IPS-18c (cell line): ENCODE results near the gene CROCC2.

Experiments used
- H3K4me3 ChIP-seq: 2 replicates; pipeline ENCODE4 v1.7.0; 2013; ENCODE audit warnings: low read depth, mild to moderate bottlenecking, low read length, moderate library complexity; ENCODE audit not compliant: insufficient read depth
- H3K9me3 ChIP-seq: one replicate; pipeline ENCODE4 v1.6.1; 2013; ENCODE audit warnings: mild to moderate bottlenecking, low read length, moderate library complexity; ENCODE audit not compliant: control insufficient read depth, insufficient read depth

The CROCC2 gene

DNA sequence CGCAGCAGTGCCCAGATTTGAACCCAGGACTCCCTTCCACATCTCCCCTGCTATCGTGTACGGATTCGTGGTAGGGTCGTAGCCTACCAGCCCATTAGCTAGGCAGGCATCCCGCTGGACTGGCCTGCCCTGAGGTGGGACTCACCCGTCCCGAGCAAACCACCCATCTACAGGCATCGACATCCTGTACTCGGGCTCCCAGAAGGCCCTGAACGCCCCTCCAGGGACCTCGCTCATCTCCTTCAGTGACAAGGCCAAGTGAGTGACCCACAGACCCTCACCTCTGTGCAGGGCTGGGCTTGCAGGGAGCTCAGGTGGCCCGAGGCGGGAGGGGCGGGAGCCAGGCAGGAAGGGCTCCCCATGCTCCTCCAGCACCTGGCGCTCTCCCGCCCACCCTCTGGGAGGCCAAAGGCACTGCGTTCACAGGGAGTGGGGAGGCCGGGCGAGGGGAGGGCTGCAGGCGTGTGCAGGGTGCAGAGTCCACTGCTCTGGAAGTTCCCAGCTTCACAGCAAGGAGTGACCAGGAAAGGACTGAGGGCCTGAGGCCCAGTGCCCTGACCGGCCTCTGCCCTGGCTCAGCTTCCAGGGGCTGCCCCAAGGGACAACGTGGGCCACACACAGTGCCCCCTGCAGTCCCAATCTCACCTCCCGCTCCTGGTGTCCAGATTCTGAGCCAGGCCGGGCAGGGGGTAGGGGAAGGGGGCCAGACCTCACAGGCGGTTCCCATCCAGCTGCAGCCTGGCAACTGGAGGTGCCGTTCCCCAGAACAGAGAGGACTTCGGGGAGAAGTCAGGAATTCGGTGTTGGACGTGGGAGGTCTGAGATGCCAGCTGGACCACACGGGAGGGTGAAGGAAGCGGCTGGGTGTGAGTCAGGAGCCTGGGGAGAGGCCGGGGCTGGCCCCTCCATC, 32.1 kb upstream of the CROCC2 start:
- H3K9me3 ChIP-seq = no peaks in the 10 kb centered on the region
- no peak overlapping the region for H3K4me3 ChIP-seq

DNA sequence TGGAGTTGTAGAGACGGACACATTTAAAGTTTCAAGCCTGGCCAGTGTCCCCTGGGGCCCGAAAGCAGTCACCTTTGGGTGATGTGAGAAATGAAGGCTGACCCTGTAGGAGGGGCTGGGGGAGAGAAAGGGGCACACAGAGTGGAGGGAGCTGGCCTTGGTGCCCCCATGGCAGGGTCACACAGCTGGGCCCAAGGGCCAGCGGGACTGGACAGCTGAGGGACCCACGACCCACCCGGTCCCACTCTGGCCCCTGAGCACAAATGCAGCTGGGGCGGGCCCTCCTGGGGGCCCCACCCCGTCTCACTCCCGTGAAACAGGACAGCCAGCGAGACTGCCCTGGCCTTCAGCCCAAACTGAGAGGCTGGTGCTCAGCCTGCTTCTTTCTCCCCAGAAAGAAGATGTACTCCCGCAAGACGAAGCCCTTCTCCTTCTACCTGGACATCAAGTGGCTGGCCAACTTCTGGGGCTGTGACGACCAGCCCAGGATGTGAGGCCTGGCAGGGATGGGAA, 31.4 kb upstream of the CROCC2 start:
- no peaks in the 10 kb centered on the region for H3K9me3 ChIP-seq
- H3K4me3 ChIP-seq = no peak overlapping the region

DNA sequence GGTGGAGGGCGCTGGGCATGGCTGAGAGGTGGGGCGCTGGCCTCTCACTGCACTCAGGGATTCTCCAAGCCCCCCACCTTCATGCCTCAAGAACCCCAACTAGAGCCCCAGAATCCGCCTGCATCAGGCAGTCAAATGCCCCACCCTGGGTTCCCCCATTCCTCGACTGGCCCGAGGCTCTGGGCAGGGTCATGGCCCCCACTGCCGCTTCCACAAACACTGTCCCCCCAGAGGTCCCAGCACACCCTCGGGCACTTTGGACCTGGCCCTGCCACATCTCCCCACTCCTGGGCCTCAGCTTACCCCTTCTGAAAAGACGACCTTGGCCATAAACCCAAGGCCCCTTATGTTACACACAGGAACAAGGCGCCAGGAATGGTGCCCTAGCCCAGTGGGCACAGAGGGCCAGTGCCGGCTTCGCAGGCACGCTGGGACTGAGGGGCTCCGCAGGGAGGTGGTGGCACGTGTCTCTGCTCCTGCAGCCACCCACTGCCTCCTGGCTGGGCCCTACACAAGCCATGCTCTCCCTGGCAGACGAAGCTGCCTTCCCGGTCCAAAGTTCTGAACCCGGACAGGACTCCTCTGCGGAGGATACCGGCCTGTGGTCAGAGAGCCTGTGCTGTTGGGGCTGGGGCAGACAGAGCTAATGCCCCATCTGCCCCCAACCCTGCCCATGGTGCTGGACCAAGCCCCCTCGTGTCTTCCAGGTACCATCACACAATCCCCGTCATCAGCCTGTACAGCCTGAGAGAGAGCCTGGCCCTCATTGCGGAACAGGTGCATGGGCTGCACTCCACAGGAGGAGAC, 30.7 kb upstream of the CROCC2 start:
- Histone ChIP-seq H3K9me3 (no peaks in the 10 kb centered on the region), H3K4me3 (no peak overlapping the region)

DNA sequence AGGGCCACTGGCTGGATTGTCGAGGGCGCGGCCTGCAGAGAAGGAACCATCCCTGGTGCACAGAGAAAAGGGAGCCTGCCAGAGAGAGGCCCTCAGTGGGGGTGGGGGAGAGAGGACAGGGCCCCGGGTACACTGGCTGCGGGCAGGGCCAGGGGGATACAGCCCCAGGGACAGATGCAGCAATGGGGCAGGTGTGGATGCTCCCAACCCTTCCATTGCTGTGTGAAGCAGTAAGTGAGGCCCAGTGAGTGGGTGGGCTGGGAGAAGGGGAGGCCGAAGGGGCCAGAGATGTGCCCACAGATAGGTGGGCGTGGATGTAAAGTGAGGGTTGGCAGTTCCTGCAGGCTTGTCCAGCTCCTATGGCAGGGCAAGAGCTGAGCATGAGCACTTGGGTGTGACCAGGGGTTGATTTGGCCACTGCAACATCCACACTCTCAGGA, 30.1 kb upstream of the CROCC2 start:
- H3K9me3 ChIP-seq = no peaks in the 10 kb centered on the region
- H3K4me3 ChIP-seq = no peak overlapping the region

DNA sequence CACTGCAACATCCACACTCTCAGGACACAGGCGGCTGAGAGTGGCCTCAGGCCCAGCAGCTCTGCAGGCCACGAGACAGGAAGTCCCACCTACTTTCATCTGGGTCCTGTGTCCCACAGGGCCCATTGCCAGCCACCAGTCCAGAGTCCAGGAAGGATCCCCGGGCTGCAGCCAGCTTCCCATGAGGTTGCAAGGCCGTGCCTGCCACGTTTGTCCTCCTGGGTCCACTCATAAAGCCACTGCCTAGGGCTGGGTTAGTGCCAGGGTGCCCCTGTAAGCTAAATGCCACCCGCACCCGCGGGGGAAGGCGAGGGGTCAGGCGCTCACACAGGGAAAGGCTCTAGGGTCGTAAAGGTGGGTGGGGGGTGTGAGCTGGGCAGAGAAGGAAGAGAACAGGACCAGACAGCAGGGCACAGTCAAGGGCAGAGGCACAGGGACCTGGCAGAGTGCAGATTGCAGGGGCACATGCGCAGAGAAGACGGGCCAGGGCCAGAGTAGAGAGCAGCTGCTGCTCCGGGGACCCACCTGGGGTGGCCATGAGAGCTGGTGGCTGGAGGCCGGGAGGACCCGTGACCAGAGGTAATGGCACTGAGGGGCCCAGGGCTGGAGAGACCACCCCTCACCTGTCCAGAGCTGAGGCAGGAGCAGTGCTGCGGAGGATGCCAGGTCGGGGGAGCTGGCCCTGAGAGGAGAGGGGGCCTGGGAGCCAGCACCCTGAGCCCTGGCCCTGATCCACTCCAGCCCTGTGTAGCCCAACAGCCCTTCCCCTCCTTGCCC, 29.5 kb upstream of the CROCC2 start:
- Histone ChIP-seq H3K9me3 (no peaks in the 10 kb centered on the region), H3K4me3 (no peak overlapping the region)

DNA sequence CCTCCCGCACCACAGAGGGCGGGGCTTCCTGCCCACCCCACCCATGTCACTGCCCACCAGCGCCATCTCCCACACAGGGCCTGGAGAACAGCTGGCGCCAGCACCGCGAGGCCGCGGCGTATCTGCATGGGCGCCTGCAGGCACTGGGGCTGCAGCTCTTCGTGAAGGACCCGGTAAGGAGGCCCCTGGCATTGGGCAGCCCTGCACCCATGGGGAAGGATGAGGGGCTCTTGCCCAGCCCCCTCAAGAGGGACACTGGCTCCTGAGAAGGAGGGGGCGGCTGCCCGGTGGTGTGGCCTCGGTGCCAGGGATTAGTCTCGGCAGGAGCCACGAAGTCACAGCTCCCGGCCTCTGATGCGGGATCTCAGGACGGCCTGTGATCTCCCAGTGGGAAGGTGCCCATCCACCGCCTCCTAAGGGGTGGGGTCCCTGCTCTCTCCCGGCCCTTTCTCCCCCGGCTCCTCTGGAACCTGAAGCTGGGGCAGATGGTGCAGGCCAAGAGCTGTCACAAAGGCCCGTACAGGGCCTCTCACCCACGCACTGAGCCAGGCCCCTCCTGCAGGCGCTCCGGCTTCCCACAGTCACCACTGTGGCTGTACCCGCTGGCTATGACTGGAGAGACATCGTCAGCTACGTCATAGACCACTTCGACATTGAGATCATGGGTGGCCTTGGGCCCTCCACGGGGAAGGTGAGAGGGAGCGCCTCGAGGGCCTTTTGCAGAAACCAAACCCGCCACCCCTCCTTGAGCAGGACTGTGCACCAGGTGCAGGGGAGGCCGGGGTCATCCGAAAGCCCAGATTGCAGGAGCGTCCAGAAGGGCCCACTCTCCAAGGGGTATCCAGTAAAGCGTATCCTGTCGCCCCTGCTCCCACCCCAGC, 28.4 kb upstream of the CROCC2 start:
- Histone ChIP-seq H3K4me3 (no peak overlapping the region), H3K9me3 (no peaks in the 10 kb centered on the region)

DNA sequence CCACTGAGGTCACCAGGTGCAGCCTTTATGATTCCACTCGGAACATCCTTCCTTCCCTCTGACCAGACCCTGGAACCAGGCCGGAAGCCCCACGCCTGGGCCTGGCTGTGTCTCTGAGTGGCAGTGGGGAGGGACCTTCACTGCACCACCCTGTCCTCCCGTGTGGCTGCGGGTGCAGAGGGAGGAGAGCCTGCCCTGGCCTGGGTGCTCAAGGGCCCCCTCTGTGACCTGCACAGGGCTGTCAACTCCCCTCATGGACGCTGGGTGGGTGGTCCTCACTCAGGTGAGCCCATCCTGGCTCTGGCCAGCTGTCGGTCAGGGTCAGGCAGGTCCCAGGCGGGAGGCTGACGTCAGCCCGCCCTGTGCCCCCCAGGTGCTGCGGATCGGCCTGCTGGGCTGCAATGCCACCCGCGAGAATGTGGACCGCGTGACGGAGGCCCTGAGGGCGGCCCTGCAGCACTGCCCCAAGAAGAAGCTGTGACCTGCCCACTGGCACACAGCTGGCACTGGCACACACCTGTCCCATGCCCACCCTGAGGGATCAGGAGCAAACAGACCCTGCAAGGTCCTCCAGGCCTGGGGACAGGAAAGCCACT, 27.7 kb upstream of the CROCC2 start:
- no peaks in the 10 kb centered on the region for H3K9me3 ChIP-seq
- H3K4me3 ChIP-seq = no peak overlapping the region

DNA sequence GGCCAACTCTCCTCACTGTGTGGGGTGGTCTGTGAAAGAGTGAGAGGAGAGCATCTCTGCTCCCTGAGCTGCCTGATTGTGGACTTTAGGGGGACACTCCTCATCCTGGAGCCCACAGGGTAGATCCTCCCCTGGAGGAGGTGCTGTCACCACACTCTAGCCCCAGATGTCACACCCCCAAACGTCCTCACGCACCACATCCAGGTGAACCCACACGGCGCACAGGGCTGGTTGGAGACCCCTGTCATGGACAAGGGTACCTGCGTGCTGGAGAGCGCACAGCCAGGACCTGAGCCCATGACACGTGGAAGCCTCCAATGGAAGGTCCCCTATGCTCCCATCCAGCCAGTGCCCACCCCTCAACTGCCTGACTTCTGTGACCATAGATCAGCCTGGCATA, 27.0 kb upstream of the CROCC2 start:
- H3K4me3 ChIP-seq = no peak overlapping the region
- no peaks in the 10 kb centered on the region for H3K9me3 ChIP-seq

DNA sequence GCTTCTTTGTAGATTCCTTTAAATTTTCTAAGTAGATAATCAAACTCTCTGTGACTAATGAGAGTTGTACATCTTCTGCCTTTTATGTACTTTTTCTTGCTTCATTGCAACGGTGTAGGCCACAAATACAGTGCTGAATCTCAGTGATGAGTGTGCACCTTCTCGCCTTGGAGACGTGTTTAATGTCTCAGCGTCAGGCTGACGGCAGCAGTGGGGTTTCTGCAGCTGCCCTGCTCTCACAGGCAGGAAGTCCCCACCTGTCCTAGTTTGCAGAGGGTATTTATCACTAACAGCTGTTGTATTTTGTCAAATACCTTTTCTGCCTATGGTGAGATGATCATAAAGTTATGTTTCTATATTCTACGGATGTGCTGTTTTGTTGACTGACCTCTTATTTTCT, 24.2 kb upstream of the CROCC2 start:
- Histone ChIP-seq H3K9me3 (no peaks in the 10 kb centered on the region), H3K4me3 (no peak overlapping the region)

DNA sequence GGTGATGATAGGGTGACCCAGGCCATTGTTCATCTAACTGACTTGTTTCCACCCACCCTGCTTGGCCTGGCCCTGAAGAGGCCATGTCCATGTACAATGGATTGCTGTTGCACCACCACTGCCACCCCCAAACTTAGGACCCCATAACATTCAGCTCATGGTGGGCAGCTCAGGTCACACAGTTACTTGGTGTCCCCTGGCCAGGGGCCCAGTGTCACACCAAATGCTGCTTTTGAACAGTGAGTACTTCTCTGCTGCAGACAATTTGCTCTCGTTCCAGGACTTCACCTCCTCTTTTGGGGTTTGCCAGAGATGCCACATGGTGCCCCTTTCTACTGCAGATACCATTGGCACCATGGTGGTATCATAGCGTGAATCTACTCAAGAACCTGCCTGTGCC, 21.9 kb upstream of the CROCC2 start:
- no peaks in the 10 kb centered on the region for H3K9me3 ChIP-seq

DNA sequence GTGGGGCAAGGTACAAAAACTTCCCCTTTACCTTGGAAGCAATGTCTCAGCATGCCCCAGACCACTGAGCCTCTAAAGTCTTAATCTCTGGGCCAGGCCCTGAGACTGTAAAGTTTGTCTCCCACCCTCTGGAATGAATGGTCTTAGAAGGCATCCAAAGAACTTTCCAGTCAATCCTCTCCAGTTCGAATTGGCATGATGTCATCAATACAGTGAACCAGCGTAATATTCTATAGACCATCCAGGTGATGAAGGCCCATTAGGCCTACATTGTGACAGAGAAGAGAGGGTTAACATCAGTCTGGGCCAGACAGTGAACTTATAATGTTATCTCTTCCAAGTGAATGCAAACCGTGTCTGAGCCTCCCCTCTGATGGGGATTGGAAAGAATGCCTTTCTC, 21.4 kb upstream of the CROCC2 start:
- Histone ChIP-seq H3K9me3 (no peaks in the 10 kb centered on the region), H3K4me3 (no peak overlapping the region)

More for the DNA sequence above, 21.9 kb upstream of the CROCC2 start:
- H3K4me3 ChIP-seq = no peak overlapping the region

DNA sequence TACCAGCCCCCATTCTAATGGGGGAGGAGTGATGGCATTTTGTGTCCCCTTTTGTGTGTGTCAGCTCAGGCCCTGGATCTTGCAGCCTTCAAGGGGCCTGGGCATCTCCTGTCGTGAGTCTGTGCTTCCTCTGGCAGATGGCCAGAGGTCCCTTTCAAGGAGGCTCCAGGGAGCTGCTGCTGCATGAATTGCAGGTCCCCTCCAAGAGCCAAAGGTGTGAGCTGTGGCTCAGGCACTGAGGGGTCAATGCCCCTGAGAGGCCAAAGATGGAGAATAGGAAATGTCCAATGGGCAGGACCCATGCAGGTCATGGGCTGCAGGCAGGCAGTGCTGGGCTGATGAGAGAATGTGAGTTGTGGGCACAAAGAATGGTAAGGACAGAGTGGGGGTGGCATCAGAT, 20.6 kb upstream of the CROCC2 start:
- Histone ChIP-seq H3K9me3 (no peaks in the 10 kb centered on the region), H3K4me3 (no peak overlapping the region)

DNA sequence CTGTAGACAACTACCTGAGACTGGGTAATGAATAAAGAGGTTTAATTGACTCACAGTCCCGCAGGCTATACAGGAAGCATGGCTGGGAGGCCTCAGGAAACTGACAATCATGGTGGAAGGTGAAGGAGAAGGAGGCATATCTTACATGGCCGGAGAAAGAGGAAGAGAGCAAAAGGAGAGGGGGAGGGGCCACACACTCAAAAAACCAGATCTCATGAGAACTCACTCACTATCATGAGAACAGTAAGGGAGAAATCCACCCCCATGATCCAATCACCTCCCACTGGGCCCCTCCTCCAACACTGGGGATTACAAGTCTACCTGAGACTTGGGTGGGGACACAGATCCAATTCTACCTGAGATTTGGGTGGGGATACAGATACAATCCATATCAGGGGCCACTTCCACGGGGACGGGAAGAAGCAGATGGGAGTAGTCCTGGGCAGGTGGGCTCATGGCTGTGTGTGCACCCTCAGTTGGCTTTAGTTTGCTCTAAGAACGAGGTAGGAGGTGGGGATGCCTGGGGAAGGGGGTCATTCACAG, 20.0 kb upstream of the CROCC2 start:
- Histone ChIP-seq H3K4me3 (no peak overlapping the region), H3K9me3 (no peaks in the 10 kb centered on the region)

DNA sequence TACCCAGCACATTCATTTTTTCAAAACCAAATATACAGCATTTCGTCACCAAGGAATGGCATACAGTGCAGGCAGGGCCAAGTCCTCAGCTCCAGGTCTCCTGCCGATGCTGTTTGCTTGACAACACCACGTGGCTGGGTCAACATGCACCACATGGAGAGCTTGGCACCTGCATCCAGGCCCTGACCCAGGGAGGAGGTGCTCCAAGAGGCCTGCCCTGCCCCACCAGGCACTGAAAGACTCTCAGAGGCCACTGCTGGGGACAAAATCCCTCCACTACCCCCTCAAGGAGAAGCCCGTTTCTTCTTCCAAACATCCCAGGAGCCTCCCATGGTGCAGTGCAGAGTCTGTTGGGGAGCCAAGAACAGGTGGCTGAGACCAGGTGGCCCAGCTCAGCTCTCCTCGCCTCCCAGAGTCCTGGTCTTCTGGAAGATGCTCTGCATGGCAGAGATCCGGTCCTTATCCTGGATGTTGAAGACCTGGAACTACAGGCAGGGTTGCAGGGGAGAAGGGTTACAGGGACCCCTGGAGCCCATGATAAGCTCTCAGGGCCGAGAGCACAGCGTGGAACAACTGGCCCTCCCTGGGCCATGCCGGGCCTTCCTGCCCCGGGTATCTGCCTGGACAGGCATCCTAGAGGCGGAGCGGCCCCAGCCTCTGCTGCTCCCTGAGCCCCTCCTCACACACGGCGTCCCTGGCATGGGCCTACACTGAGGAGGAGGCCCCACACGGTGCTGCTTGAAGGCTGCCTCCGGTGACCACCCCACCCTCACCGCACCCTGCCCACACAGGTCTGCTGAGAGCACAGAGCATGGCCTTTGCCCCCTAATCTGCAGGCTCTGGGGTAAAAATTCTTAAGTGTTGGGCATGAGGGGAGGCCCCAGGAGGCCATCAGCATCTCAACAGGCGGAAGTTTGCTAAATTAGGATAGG, 19.2 kb upstream of the CROCC2 start:
- no peaks in the 10 kb centered on the region for H3K9me3 ChIP-seq
- no peak overlapping the region for H3K4me3 ChIP-seq

DNA sequence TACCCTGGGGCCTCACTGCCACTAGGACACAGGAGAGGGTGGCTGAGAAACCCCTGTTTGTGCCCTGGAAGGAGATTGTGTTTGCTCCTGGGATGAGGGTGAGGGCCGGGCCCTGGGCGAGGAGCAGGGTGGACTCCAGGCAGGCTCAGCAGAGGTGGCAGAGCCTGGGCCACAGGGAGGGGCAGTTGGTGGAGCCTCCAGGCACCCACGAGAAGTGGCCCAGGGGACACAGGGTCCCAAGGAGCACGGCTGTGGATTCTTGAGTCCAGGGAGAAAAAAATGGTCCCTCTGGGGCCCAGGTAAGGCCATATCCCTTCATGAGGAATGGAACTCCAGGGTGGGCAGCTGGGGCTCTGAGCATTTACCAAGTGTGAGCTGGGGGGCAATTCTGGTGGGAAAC, 18.5 kb upstream of the CROCC2 start:
- H3K4me3 ChIP-seq = no peak overlapping the region

More for the DNA sequence above, 18.5 kb upstream of the CROCC2 start:
- H3K9me3 ChIP-seq = no peaks in the 10 kb centered on the region
